HG03457 (cell line): ENCODE results near the gene SURF2.

Source experiments
- ATAC-seq: cut with Tn5 transposase; IDR thresholded peaks from one replicate; pipeline ENCODE4 v1.9.1; 2021; ENCODE audit warnings: moderate number of reproducible peaks; ENCODE audit not compliant: unreplicated experiment

SURF2 gene

GRCh38 chr9:133353548-133353947 lies 2.8 kb upstream of the SURF2 start:
- ATAC-seq, result no peak

DNA sequence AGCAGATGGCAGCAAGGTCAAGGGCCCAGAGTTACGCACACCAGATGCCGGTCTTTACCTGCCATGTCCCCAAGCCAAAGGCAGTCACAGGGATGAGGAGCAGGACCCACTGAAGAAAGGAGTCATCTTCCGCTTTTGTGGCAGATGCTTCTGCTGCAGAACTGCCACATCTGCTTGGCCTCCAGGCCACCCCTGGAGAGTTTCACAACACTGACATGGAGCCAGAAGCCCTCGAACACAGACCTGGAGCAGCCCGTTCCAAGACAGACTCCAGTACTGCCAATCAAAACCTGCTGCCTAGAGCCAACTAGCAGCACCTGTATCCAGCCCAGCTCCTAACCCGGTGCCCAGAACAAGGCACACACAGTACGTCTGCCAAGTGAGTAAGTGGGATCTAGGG lies 1.6 kb upstream of the SURF2 start:
- ATAC-seq, result no peak

GRCh38 chr9:133355881-133356357 lies 431 bp upstream of the SURF2 start:
- no peak for ATAC-seq

GRCh38 chr9:133357656-133358055 lies 1.3 kb downstream of the SURF2 start:
- no peak for ATAC-seq

GRCh38 chr9:133359399-133360175 lies 3.2 kb downstream of the SURF2 start:
- no peak for ATAC-seq

DNA sequence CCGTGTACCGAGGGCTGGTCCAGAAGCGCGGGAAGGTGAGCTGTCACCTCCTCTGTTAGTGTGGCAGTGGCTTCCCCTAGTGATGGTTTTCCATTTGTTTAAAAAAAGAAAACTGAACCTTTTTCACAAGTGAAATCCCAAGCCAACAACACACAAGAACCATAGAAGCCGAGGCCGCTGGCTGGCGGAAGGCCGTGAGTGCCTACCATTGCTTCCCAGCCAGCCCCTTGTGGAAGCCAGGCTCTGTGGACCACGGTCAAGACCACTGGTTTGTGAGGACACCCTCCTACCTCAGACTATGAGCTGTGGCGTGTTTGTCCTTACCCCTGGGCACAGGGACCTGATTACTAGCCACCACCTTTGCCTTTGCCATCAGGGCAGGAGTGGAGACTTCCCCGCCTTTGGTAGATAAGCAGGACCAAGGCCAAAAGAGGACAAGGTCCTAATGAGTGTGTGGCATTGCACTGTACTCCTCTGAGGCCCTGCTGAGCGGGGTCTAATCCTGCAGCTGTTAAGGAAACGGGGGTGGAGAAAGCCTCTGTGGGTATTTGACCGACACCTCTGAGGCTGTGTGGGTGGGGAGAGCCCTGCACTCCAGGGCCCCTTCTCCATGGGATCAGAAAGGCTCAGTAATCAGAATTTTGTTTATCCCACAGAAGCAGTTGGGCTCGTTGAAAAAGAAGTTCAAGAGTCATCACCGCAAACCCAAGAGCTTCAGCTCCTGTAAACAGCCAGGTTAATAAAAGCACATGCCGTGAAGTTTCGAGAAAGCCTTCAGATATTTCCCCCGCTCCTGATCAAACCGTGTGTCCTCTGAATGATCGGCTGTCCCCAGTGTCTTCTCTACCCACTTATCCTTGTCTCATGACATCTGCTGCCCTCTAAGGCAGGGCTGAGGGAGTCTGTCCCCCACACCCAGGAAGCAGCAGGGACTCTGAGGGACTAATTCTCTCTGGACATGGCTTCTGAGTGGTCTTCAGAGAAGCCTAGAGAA lies 4.3 kb downstream of the SURF2 start:
- ATAC-seq, result no peak

DNA sequence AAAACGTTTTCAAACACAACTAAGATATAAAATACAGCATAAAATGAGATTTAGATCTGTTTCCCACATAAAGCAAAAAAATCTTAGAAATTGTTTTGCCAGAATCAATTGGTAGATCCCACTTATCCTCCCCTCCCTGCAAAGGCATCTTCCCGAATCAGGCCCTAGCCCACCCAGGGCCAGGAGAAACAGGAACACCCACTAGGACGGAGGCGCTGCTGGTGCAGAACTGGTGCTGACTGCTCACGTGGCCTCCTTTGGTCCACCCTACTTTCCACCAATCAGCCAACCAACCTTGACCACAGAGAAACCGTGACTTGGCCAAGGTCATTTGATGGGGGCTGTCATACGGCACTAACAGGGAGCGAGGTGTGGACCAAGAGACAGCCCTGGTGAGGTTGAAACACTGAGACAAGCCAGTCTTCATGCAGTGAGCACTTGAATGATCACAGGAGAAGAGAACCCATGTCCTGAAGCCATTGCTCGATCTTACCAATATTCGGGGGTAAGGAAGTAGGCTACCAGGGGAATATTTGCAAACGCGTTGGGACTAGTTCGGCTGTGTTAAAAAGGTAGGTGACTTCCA lies 5.2 kb downstream of the SURF2 start:
- ATAC-seq, result no peak

- ATAC-seq, result no peak
These were observed 6.2 kb downstream of the SURF2 start for GRCh38 chr9:133362359-133363044.

DNA sequence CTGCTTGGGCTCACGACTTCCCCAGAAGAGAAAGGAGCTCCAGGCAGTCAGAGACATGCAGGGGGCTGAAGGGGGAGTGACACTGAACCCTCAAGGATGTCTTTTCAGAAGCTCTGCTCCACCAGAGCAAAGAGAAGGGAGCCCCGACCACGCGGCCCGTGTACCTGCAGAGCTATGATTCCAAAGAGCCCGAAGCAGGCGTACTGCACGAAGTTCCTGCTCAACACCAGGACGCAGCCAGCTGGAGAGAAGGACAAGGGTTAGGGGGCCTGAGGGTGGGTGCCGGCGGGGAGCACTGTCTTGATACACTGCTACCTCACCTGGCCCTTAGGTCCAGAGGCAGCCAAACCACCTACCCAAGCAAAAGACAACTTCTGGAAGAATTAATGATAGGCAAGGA lies 10.1 kb downstream of the SURF2 start:
- no peak for ATAC-seq

- no peak for ATAC-seq
These were observed 10.9 kb downstream of the SURF2 start for GRCh38 chr9:133367221-133367620.

- ATAC-seq, result no peak
These were observed 11.4 kb downstream of the SURF2 start for GRCh38 chr9:133367778-133368177.

DNA sequence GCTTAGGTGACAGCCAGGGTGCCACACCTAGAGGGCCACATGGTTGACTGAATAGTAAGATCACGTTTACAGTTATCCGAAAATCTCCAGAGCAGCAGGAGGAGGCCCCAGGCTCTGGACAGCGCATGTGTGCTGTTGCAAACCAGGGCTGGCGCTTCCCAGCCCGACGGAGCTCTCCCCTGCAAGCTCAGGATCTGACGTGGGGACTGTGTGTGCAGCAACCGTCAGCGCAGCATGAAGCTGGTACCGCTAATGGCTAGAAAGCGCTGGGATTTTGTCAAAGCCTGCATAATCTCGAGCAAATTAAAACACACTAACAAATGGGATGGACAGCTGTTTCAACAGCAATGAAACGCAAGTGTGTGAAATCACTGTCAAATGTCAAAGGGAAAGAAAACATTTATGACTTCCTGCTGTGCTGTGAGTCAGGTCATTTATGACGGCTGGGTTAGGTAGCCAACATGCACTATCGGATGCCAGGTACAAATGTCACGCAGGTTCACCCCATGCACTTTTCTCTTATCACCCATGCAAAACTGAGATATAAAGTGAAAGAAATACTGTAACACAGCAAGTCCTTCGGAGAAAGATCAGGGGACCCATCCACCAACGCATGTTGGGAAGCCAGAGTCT lies 12.0 kb downstream of the SURF2 start:
- ATAC-seq, result no peak

DNA sequence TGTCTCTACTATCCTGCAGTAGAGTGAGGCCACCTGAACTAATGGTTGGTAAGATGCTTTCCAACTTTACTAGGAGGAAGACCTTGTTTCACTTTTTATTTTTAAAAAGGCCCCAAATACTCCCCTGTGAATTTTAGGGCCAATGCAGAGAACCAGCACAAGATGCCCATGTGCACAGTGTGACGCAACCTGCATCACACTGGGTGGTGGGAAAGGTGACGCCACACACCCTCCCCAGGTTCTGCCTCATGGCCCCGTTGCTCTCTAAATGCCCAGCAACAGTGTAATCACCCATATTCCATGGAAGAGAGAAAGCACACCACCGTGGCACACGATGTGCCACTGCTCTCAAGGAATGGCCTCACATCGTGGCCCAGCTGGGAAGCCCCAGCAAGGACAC lies 13.1 kb downstream of the SURF2 start:
- ATAC-seq, result no peak

DNA sequence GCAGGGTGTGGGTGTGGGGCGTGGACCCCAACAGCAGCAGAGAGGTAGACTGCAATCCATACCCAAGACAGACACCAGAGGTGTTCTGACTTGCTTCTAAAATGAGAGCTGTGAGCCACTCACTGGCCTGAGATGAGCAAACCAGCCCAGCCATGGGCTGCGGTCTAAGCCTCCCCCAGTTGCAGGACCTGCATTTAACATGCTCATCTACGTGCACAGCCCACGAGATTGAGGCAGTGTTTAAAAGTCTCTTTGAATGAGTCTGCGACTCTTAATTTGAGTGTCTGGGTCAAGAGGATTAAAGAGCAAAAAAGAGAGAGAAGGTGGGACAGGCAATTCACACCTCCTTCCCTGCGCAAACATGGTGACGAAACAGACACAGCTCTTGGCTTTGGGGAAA lies 13.6 kb downstream of the SURF2 start:
- no peak for ATAC-seq

DNA sequence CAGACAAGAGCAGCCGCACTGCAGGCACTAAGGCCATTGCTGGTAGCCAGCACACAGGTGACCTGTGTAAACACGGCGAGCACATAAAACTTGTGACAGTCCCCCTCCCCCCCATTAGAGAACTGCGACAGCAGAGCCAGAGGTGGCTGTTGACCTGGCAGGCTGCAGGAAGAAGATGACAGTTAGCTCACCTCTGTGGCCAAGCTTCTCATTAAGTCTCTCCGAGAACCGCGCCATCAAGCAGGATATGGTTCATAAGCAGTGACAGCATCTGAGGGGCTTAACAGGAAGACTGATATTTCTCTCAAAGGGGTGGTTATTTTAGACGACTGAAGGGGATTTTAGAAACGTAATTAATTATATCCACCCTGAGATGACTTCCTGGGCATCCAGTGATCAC lies 14.3 kb downstream of the SURF2 start:
- no peak for ATAC-seq

DNA sequence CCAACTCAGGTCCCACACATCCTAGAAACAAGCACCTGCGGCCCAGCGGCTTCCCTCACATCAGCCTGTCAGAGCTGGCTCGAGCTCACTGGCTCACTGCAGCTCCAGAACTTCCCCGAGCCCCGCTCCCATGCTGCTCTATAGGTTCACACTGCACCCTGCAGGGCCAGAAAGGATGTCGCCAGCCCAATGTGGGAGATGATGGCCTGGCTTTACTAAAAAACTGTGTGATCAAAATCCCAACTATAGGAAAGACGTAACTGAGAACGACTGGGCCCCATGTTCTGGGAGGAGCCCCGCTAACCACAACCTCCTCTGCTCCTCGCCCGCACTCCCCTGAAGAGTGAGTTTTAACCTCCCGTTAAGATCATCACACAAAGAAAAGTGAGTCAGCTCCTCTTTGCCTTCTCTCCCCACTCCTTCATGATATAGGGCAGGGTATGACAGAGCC lies 14.9 kb downstream of the SURF2 start:
- ATAC-seq, result no peak

- no peak for ATAC-seq
These were observed 15.8 kb downstream of the SURF2 start for GRCh38 chr9:133372144-133372543.

DNA sequence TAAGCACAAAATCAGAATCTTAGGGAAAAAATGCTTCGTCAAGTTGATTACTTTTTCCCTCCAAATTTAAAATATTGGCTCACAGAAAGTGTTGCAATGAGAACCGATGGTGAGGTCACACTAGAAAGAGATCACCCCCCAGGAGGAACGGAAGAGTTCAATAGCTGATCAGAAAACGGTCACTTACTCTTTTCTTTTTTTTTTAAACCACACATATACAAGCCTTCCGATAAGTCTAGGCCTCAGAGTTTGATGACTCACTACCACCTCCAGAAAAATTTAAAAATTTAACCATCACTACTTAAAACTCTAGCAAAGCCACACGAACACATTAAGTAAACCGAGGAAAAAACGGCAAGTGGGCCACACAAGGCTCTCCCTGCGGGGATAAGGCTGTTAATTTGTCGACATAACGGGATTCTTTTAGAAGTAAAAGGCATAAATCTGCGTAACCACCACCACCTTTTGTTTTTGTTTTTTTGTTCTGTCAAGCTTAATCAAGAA lies 18.3 kb downstream of the SURF2 start:
- no peak for ATAC-seq

- peak; percentile 7 for ATAC-seq
These were observed 18.9 kb downstream of the SURF2 start for GRCh38 chr9:133375116-133375723.
